ENCODE data around the gene MVB12B.
A peak's percentile ranks its signal among the peaks of the same experiment; 100 is the strongest.

Gene MVB12B

DNA sequence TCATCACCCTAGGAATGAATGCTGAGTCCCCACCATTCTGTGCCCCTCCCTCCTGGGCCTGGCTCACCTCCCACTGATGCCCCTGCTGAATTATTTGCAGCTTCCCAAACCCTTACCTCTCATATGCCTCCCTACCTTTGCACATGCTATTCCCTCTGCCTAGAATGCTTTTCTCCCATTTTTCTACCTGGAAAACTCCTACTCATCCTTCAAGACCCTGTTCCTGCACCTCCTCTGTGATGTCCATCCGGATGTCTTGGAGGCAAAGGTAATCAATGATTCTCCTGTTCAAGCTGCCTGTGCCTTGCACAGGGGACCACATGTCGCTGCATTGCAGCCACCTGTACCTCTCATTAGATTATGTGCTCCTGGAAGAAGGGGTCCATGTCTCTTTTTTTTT lies 182.3 kb downstream of the MVB12B start:
- no peak for DNase-seq

DNA sequence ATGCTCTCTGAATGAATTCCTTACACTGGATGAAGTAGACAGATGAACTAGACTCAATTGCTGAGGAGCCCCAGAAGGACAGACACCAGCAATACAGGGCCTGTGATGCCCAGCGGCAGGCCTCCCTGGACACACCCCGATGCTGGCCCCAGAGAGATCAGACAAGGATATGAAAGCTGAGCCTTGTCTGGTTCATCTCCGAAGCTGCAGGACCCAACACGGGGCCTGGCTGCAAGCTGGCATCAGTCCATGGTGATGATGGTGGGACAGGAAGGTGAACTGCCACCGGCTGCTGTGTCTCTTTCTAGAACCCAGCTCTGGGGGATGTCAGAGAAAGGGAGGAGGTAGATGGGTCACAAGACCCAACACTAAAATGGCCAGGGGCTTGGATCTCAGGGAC lies 183.1 kb downstream of the MVB12B start:
- DNase-seq: no peak

DNA sequence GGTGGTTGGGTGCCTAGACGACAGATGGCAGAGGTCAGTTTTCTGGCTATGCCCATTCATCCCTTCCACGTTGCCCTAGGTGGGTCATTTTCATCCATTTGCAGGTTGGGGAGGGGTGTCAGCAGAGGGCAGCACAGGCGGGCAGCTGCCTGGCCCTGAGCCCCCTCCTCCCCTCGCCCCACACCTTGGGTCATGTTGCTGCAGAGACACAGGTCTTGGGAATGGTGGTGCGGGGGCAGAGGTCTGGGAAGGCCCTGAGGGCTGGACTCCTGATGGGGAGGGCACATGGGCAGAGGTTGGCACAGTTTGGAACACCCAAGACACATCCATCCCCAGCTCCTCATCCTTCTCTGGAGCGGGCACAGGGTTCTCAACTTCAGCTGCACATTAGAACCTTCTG lies 183.9 kb downstream of the MVB12B start:
- no peak for DNase-seq

DNA sequence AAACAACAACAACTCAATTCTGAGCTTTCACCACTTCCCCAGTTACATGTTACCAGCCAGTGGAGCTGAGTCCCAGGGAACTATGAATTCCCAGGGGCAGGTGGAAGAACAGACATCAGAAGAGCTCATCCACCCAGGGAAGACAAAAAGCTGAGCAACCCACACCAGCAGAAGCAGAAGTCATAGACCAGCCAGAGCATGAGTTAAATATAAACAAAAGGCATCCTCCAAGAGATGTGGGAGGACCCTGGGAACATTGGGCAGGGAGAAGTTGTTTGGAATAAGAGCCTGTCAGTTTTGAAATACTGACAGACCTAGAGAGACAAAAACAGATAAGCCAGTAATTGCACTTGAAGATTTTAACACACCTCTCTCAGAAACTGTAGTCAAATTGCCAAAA lies 184.8 kb downstream of the MVB12B start:
- DNase-seq: no peak

DNA sequence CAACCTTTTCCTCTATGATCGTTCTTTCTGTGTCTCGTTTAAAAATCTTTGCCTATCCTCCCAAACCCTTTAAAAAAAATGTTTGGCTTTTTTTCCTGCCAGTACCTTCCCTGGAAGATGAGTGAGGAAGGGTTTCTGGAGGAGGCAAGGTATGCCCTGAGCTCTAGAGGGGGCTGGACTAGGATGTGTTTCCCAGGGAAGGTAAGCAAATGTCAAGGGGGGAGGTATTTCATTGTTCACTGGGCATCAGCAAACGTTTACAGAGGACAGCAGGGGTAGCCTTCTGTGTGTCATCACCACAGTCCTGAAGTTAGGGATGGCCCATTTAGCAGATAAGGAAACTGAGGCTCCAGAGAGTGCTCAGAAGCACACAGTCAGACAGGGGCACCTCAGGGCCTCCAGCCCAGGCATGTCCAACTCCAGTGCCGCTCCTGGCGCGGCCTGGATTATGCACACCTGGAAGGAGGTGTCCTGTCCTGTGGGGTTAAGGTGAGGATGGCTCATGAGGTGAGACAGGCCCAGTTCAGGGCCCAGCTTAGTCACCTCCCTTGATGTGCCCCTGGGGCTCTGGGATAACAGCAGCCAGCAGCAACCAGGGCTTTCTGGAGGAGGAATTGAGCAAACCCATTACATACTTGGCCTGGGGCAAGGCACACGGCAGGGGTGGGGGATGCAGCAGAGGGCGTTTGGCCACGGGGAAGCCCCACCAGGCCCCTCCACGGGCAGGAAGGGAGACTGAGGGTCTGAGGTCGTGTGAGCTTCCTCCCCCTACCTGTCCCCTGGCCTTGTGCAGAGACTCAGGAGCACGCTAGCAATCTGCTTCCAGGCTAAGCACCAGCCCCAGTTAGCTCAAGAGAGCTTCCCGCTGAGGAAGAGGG lies 186.8 kb downstream of the MVB12B start:
- DNase-seq: no peak

DNA sequence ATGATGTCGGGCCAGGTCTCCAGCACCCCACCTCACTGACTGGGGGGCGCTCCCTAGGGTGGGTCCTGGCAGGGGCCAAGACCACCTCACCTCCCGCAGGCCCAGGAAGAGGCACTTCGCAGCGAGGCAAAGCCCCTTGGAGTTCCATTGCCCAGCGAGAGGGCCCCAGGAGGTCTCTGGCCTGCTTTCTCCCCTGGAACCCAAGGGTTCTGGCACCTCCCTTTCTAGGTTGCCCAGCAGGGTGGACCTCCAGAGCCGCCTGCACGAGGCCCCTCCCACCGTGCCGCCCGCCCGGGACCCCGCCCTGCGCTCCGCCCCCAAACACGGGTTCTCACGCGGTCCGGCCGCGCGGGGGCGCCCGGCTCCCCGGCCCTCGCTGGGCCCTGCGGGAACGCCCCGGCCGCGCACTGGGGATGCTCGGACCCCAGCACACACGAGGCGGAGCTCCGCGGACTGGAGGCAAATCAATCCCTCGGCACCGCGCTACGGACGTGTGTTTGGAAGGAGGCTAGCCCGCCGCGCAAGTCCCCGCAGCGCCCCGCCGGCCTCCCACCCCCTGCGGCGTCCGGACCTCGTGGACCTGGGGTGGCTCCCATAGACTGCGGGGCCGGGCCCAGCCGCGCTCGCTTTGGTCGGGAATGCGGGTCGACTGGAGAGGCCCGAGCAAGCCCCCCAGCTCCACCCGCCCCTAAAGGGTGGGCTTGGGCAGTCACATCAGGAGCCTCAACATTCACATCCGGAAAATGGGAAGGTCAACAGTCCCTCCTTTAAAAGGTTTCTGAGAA lies 187.6 kb downstream of the MVB12B start:
- peak; percentile 63 for DNase-seq

DNA sequence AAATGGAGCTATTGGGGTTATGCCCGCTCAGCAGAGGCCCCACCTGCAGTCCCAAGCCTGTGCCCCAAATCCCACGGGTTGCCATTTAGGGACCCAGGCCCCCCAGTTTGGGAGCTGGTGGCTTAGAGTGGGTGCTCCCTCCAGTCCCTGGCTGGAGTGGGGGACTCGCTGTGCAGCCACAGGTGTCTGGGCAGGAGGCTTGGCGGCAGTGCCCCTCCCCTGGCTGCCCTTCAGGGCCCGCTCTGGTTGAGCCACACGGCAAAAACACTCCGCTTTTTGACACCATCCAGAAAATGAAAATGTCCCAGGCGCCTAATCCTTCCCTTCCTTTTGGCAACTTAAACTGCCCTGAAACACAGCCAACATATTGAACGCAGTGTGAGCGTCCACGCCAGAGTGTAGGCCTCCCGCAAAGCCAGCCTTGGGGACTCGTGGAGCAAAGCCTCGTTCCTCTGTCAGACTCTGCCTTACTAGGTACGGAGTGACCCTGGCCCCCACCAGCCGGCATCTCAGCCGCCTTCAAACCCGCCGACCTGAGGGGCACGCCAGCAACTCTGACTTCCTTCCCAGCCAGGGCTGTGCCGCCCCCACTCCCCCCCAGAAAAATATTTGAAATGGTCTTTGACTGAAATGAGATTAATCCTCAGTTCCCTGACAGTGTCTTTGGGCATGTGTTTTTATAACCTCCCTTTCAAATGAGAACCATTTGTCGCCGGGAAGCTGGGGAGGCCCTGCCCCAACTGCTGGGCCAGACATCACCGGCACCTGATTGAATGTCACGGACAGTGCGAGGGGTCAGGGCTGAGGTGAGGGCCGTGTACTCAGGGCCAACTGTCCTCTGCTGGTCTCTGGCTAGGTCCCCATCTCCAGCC lies 188.6 kb downstream of the MVB12B start:
- no peak for DNase-seq

DNA sequence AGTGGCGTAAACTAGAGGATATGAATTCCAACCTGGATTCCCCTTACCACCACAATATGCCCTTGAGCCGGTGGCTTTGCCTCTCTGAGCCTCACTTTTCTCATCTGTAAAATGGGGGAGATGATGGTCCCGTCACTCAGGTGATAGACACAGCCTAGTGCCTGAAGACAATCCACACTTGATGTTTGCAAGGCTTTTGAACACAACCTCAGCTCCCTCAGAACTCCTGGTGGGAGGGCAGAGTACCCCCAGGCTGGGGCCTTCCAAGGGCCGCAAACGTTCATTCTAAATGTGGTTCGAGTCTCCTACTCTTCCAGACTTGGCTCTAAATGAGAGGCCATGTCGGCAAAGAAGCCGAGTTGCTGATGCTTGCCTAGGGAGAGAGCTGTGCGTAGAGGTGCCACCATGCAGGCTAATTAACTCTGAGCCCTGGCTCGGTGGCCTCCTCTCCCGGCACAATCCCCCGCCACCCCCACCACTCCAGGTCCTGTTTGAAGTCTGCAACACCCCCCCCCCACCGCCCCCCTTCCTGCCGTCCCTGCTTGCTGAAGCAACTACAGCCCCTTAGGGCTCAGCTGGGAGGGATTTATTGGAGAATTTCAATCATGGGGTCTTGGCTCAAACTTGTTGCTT lies 189.4 kb downstream of the MVB12B start:
- no peak for DNase-seq

DNA sequence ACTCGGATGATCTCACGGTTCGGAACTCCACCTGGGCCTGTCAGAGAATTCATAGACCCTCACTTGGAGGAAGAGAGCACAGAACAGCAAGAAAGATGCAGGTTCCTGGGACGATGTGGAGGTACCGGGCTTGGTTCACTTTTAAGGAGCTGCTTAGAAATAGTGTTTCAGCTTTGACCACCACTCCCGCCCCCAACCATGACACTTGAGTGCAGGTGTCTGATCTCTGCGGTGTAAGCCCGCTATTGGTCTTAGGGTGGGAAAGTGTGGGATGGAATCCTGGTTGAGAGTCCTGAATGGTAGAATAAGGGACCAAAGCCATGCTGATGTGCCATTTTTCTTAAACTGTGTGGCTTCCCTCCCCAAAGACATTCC lies 189.9 kb downstream of the MVB12B start:
- DNase-seq: no peak

DNA sequence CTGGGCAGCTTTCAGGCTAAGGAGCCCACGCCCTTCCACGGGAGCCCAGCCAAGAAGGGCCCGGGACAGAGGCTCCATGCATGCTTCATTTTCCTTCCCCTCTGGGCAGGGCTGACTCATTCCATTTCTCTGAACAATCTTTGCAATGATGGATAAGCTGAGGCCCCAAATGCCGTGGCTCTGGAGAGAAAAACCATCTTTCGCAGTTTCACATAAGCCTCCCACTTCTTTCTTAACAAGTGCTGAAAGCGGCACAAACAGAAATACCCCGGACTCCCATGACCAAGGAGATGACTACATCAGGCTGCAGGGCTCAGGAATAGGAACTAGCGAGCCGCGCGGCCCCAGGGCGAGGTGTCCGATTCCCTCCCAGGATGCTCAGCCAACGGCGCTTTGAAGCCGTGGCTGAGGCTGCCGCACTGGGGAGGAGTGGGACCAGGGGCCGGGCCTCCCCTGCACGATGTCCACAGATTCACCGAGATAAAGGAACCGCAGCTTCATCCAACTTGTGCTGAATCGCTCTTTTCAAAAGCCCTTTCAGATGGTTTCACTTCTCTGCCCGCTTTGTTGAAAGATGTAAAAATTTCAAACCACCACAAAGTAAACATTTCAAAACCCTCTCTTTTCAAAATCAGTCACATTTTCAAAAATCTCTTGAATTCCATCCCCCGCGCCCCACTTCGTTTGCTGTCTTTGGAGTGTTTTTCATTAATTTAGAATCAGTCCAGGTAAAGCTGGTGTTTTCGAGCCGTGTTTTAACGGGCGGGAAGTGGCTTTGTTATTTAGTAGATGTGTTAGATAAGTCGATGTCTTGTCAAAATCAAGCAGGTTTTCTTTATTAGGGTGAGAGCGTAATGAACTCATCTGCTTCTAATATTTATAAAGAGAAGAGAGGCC lies 190.6 kb downstream of the MVB12B start:
- DNase-seq: peak; percentile 88

DNA sequence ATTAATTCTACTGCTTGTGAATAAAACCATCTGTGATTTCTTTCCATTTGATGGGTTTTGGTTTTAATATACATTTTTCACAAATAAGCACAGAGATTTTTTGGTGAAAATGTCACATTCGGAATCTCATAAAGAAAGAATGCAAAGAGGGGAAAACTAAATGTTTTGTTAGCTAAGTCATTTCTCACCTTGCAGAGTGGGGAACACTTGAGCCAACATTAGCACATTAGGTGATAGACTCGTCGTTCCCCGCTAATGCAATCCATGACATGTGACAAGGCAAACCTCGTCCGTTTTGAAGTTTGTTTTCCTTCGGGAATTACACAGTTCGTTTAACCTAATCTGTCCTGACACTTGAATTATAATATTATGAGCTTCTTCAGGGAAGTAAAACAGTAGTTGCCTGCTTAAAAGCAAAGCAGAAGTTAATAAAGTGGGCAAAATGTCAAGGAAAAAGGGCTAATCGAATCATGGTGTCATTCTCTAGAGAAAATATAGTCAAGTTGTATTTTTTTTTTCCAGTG lies 191.3 kb downstream of the MVB12B start:
- DNase-seq: no peak

DNA sequence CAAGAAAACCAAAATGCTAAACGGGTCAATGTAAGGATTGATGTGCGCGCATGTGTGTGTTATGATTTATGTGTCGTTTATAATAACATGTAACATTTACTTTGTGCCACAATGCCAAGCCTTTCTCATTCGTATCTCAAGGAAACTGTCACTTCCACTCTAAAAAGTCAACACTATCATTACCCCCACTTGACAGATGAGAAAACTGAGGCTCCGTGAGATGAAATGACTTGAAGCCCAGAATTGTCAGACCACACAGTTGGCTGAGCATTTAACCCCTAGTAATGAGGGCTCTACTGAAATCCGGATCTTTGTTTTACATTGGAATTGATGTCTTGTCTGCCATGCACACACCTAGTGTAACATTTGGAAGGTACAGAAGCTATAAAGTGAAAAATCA lies 192.1 kb downstream of the MVB12B start:
- DNase-seq: no peak

DNA sequence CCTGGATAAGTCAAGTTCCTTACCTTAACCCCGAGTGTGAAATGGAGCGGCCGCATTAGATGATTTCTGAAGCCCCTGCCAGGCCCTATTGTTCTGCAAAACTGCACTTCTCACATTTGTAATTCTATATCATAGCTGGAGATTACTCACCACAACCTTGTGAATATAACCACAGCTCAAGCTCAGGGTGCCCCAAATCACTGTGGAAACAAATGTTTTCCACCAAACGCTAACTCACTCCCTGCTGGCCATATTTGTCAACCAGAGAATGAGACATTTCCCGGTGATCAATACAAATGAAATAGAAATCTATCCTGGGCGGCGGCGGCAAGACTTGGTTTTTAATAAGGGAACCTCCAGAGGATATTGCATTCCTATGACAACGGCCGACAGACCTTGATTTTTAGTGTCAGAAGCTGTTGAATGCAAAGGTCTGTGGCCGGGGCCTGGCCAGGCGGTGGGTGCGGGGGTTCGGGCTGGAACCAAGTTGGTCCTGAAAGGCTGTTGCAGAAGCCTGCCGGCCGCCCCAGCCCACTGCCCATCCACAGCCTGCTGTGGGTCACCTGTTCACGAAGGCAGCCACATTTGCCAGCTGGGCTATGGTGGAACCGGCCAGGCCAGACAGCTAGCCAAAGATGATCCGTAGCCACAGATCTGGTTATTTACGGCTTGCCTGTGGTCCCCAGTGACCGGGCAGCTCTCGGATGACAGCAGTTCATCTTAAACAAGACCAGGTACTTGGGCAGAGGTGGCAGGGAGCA lies 193.2 kb downstream of the MVB12B start:
- no peak for DNase-seq

DNA sequence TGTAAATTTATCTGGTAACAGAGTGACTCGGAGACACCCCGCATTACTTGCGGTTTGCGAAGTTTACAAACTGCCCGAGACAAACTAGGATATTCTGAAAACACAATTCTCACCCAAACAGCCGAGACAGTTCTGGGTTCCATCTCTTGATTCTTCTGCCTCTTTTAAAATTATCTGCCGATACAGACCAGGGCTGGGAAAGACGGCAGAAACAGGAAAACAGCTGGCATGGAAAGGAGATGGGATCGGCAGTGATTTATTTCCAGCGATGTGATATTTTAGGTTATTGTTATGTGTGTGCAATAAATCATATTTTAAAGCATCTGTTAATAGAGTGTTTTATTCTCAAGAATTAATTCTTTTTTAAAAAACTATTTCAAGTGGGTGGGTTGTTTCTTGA lies 193.8 kb downstream of the MVB12B start:
- no peak for DNase-seq

DNA sequence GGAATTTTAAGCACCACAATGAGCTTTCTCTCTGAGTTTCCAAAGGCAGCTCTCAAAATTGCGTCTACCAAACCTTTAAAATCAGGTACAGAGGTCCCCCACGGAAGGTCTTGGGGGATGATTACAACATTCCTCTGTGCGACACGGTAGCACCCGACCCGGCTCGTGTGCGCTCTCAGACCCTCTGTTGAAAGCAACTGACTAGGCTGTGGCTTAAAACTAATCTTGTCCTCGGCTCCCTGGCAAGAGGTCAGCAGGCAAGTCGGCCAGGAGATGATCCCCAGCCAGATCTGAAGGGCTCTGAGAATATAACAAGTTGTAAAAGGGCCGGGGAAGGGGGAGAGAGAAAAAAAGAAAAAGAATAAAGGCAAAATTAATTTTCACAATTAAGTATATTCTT lies 194.5 kb downstream of the MVB12B start:
- DNase-seq: no peak

DNA sequence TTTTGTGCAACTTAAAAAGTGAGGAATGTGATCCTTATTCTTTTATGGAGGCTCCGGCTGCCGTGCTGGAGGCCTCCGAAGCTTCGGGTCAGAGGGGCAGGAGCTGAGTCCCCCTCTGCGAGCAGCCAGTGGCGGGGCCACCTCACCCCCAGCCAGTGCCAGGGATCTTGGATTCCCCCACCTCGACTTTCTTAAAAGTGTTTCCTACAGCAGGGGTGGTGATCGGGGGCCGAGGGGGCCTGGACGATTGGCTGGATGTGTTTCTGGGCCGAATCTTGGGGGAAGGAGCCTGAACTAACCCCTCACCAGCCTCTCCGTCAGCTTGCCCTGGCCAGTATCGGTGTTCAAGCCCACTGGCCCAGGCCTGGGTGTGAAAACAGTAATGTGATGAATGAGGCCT lies 194.9 kb downstream of the MVB12B start:
- DNase-seq: no peak

DNA sequence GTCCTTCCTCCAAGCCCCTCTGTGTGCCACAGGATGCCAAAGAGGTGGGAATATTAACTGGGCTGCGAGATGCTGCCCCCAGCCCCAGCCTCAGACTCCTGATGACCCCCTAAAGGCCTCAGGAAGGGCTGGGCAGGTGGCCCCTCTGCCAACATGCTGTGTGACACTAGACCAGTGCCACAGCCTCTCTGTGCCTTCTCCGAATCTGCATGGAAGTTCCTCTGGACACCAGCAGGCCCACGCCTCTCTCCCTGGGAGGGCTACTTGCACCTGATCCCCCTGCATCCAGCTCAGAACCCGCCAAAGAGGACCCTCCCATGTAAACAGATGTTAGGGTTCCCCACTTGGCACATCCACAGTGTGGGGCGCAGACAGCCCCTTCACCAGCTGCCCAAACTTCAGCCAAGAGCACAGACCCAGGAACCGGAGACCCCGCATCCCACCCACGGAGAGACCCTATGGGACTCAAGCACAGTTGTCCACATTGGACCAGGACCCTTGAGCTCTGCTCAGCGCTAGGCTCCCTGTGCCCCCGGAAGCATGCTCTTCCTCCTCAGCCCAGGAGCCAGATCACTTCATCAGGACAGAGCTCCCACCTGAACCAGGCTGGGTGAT lies 195.5 kb downstream of the MVB12B start:
- DNase-seq: no peak

DNA sequence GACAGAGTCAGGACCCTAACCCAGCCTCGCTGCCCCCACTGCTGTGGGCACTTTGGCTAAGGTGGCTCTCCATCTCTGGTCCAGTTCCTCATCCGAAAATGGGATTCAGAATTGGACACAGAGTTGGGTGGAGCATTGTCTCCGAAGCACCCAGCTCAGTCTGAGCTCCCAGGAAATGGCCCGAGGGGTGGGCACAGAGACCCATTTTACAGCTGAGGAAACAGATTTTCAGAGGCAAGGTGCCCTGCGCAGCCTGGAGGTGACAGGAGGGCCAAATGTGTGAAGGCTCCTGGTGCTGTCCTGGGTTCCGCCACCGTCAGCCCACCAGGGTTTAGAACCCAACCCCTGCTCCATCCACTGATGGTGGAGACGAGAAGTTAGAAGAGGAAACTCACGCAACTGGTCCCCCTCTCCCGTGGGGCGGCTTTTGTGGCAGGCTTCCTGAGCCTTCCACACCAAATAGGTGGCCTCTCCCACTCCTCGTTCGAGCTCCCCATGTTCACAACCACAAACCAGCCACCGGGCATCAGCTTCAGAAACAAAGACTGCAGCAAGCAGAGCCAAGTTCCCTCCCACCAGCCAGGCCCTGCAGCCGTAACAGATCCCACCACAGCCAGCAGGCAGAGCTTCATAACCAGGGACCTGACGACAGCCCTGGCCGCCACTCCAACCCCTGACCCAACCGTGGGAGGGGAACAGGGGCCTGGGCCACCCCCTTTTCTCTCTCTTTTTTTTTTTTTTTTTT lies 196.2 kb downstream of the MVB12B start:
- no peak for DNase-seq

DNA sequence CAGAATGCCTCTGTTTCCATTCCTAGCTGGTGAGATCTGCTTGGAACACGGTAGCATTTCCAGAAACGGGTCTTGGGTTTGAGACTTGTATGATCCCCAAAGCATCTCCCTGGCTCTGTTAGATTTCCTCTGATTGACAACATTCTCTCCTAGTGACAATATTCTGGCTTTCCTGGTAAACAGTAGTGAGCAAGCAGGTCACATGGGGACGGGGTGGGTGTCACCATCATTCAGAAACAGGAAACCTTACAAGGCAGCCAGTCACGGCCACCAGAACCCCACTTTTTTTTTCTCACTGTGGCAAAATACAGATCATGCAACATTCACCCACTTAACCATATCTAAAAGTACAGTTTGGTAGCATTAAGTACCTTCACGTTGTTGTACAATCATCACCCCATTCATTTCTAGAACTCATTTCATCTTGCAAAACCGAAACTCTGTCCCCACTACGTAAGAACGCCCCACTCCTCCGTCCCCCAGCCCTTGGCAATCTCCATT lies 197.0 kb downstream of the MVB12B start:
- DNase-seq: no peak

Measured in RPMI8226 (cell line).